G401 (cell line): ENCODE results near the gene ACSL3. TPM values are rescaled to one million over a fixed set of nuclear protein-coding genes. Genes with fewer than 3 reads are reported as not detected.
A peak's percentile ranks its signal among the peaks of the same experiment; 100 is the strongest.
"Not testable (repeated sequence)": the region's sequence is repeated elsewhere in the genome, so short reads cannot be mapped to it uniquely, and the experiment has no call there.

ENCODE experiments used
- DNase-seq: peaks from one replicate; pipeline ENCODE4 v3.0.0-alpha.2; 2015; ENCODE audit warnings: low spot score
- in situ Hi-C: cut with HindIII; loops from 2 replicates; pipeline ENCODE4 v1.10.0; 2016; ENCODE audit warnings: low sequenced_read_pairs, mixed read lengths
- total RNA-seq: library from RNA; depleted of rRNA; stranded (reverse); fragments of >200 nt; shearing (Covaris generic); gene quantifications from 2 replicates; pipeline ENCODE4 v1.2.3, GENCODE V29; 2014

The ACSL3 gene
- total RNA-seq, 1 experiment from 2014 or later = 124 TPM

DNA sequence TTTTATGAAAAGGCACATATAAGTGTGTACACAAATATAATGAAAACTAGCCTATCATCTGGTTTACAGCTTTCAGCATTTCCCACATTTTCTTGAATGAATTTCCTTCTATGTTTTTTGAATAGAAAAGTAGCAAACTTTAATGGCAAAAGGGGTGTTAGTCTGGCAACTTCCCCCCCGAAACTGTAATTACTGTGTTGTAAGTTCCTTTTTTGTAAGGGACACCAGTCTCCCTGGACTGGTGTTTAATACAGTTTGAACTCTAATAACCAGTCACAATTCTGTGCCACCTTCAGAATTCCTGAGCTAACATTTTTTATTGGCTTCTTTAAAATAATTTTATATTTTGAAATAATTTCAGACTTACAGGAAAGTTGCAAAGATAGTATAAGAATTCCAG lies 94.2 kb downstream of the ACSL3 start:
- in situ Hi-C loops = no loop called here
- no peak for DNase-seq

DNA sequence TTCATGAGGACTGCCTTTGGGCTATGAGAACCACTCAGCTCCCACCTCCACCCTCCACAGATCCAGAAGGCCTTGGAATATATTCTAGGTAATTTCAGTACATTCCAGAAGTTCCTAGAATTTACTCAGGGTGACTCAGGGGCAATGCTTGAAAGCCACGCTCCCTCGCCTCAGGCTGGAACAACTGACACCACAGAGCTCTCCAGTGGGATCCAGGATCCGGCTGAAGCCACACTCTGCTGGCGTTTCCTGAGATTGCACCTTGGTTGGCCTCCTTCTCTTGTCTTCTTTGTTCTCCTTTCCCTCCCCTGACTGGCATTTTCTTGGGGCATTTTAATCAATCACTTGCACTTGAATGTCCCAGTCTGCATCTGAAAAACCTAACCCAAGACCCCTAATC lies 98.5 kb downstream of the ACSL3 start:
- DNase-seq = no peak
- in situ Hi-C loops = no loop called here

DNA sequence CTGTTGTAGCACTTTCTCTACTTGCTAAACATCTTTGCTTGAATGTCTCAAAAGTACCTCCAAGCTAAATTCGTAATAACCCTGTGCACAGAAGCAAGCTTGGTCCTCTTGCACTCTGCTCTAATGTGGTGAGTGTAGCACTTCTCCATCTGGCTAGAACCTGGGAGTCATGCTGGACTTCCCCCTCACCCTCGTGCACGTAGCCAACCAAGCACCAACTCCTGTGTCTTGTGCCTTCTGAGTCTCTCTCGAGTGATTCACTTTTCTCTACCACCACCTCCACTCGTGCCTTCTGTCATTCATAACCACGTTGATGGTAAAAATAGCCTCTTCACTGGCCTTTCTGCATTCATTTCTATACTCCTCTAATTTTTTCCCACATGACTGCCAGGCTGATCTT lies 99.3 kb downstream of the ACSL3 start:
- in situ Hi-C loops = no loop called here
- no peak for DNase-seq

DNA sequence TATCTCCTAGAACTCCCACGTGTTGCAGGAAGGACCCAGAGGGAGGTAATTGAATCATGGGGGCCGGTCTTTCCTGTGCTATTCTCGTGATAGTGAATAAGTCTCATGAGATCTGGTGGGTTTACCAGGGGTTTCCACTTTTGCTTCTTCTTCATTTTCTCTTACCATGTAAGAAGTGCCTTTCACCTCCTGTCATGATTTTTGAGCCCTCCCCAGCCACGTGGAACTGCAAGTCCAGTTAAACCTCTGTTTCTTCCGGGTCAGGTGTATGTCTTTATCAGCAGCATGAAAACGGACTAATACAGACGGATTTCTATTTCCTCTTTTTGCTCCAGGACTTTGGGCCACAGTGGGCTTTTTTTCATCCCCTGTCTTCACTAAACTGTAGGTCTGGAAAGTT lies 102.8 kb downstream of the ACSL3 start:
- in situ Hi-C loops = no loop called here

DNA sequence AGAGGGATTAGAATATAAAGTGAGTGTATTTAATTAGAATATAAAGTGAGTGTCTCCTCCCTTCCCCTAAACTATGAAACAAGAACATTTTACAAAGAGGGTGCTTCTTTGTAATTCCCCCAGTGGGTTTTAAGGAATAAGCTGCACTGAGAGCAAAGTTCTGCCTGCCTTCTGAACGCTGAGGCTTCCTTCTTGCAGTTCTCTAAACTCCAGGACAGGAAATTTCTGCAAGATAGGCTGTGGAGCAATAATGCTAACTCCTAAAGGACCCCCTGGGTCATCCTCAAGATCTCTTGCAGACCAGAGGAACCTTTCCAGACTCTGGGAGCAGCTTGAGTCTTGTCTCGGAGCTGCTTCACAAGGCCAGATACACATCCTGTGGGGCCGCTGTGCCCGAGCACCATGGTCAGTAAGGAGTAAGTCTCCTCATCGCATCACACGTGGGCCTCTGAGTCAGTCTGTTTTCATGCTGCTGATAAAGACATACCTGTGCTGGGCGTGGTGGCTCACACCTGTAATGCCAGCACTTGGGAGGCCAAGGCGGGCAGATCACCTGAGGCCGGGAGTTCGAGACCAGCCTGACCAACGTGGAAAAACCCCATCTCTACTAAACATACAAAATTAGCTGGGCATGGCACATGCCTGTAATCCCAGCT lies 103.7 kb downstream of the ACSL3 start:
- in situ Hi-C loops = no loop called here
- DNase-seq = no peak

More for the DNA sequence above, 102.8 kb downstream of the ACSL3 start:
- DNase-seq = no peak

DNA sequence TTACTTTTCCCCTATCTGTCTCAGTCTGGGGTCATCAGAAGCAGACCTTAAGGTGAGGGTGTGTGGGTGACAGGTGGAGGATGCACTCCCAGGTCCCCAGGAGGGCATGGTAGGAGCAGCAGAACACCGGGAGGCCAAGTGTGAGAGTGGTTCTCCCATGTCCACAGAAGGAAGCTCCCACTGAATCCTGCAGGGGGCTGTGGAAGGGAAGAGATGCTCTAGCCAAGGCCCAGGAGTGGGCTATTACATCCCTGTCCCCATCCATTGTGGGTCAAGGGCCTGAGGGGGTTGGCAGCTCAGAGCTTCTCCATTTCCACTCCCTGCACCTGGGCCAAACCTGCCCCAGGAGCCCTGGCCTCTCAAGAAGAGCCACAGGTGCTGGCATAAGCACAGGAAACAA lies 104.7 kb downstream of the ACSL3 start:
- DNase-seq = no peak
- in situ Hi-C loops = no loop called here

DNA sequence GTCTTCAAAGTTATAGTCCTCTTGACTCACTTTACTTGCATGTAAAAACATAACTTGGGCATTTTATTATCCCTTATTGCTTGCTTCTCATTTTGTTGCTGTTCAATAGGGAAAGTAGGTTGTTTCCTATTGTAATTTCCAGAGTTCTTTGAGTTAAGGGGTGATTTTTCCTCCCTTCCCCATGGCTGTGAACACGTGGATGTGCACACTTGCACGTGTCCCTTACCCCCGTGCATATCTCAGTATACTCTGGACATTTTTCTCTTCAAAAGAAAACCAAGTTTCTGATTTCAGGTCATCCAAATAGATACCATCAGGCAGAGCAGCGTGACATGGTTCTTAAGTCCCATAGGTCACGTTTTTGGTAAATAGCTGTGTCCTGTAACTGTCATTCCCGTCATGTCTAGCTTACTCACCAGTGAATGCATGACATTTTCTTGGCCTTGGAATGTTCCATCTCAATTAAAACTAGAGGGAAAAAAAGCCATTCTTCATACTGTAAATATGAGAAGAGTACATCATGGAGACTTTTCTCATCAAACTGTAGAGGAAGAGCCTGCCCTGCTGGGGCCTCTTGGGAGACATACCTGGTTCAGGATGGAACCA lies 107.8 kb downstream of the ACSL3 start:
- in situ Hi-C loops = no loop called here
- DNase-seq = no peak

DNA sequence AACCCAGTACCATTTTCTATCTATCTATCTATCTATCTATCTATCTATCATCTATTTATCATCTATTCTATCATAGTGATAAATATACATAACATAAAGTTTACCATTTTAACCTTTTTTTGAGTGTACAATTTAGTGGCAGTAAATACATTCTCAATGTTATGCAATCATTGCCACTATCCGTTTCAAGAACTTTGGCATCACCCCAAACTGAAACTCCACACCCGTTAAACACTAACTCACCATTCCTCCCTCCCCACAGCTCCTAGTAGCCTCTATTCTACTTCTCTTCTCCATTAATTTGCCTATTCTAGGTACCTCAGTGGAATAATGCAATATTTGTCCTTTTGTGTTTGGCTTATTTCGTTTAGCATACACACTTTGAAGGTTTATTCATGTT lies 108.7 kb downstream of the ACSL3 start:
- DNase-seq = no peak
- in situ Hi-C loops = no loop called here

DNA sequence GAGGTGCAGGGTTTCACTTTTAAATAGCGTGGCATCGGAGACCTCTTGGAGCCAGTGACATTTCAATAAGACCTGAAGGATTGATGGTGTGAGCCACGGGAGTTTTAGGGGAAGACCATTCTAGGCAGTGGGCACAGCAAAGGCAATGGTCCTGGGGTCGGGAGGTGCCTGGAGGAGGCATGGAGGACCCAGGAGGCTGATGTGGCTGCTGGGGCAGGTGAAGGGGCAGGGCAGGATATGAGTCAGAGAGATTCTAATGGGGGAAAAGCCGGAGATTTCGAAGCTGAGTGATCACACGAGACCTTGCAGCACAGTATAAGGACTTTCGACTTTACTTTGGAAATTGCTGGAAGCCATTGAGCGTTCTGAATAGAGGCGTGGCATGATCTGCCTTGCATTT lies 111.6 kb downstream of the ACSL3 start:
- no peak for DNase-seq
- in situ Hi-C loops = no loop called here

DNA sequence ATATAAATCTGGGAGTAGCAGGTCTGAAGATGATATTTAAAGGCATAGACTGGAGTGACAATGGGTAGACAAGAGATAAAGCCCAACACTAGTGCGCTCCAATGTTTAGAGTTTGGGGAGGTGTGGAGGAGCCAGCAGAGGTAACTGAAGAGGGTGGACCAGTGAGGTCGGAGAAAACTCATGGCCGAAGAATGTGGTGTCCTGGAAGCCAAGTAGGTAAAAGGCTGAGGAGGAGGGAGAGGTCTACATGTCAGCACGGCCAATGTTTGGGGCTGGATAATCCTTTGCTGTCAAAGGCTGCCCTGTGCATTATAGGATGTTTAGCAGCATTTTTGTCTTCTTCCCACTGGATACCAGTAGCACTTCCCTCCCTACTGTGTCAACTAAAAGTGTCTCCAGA lies 112.4 kb downstream of the ACSL3 start:
- in situ Hi-C loops = no loop called here
- DNase-seq = no peak

DNA sequence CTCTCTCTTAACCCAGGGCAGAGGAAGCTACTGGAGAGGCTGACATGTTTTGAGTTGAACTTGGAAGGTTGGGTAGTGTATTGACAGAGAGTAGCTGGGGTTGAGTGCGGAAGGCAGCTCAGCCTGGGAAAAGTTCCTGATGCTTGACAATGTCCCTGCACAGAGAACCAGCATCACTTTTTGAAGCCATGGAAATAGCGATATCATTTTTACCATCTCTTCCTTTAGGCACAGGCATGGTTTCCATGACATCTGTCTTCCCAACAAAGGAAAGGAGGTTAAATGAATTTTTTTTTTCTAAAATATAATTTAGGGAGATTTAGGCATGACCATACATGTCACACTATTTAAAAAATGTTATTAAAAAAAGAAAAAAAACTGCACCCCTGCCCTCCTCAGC lies 112.9 kb downstream of the ACSL3 start:
- no peak for DNase-seq
- in situ Hi-C loops = no loop called here

DNA sequence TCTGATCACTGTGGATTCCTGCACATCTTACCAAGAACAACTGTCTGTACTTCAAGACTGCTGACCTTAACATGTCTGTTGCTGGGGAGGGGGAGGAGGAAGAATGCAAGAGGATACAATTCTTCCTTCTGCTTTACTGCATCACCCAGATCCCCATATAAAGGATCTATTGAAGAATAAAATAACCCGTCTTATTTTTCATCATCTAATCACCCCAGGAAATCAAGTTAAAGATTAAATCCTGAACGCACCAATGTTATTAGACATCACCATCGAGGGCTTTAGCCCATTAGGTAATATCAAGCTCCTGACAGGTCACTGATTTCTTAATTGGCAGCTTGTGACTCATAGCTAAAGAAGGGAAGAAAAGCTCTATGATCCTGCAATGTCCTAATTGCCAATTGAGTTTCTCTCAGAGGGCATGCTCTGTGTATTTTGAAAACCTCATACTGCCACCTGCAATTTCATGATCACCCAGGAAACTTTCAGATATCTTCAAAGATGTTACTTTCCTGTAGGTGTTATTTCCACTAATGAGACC lies 115.8 kb downstream of the ACSL3 start:
- DNase-seq = no peak
- in situ Hi-C loops = no loop called here

DNA sequence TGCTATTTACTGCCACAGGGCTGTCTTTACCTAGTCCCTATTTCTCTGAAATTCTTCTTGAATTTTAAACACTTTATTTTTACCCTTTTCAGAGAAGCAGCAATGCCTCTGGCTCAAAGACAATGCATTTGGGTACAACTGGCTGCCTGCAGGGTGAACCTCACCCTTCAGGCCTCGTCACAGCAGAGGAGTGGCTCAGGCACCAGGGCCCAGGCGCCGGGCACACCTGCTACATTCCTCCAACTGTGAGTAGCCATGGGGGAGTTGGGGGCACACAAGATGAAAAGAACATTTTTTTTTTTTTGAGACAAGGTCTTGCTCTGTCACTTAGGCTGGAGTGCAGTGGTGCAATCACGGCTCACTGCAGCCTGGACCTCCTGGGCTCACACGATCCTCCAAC lies 116.3 kb downstream of the ACSL3 start:
- DNase-seq = no peak
- in situ Hi-C loops = no loop called here

DNA sequence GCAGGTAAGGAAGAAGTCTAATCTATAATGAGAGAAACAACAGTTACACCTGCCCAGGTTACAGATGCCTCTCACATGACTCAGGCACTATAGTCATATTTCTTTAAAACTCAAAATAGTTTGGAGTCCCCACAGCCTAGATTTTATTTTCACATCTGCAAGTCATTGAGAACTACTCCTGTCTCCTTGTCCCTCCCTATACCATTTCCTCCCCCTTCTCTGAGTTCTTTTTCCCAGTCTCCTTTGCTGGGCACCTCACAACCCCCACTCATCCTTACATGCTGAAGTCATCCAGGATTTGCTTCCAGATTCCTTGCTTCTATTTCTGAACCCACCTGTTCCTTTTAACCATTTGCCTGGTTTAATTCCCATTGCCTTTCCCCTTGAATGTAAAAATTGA lies 118.0 kb downstream of the ACSL3 start:
- no peak for DNase-seq
- in situ Hi-C loops = no loop called here

DNA sequence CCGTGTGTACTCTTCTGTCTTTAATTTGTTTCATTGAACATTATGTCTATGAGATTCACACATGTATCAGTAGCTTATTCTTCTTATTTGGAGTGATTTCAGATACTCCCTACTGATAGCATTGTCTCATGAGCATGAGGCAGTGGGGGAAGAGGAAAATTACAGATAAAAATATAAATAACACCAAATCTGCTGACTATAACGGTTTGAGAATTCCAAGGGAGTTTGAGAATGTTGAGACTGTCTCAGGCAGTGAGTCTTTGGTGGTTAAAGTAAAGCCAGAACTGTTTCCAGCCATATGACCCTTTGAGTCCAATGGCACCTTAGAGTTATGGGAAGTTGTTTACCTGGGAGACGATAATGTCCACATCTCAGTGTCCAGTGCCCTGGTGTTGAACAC lies 118.6 kb downstream of the ACSL3 start:
- in situ Hi-C loops = no loop called here
- DNase-seq = no peak

DNA sequence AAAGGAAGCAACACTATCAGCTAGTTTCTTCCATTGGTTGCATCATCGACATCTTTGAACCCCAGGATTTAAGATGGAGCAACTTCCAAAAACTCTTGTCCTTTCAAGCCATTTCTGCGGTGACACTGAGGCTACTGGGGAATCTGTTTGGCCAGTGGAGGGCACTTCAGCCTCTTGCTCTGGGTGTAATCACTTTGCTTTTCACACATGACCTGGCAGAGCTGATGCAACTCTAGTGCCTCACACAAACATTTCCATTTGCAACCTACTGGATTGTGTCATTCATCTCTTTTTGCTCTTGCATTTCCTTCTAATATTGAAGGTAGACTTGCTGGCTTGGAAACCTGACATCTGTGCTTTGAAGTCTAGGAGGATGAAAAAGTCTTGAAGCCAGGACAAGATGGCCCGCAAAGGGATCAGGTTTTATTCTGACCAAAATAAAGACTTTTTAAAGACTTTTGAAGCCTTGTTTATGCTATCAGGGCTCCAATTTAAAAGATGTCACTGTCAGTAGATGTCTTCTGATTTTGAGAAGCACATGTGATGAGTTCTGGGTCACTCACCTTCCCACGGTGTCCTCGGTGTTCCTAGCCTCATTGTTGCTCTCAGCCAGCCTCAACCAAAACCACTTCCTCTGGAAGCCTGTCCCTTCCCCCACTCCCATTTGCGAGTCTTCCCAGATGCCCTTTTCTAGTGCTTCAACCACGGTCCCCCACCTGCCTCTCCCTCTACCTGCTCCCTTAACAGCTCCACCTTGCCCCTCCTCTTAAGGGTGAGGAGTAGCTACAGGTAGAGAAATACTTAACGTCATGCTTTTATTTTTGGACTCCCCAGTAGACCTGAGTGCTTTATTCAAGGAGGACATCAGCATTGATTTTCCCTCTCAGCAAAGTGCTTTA lies 121.4 kb downstream of the ACSL3 start:
- in situ Hi-C loops = no loop called here
- DNase-seq = peak; percentile 48

DNA sequence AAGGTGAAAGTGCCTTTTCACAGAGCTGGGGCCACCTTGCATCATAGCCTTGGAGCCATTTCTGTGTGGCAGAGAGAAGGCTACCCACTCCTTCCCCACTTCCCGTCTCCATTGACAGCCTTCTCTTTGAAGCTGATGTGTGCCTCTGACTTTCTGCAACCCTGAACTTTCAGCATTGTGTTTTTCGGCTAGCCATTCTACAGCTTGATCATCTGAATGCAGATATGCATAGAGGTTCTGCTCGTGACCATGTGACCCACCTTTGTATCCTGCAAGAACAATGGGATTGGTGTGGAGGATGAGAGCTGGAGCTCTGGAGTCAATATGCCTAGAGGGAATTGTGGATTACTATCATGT lies 122.1 kb downstream of the ACSL3 start:
- in situ Hi-C loops = no loop called here
- no peak for DNase-seq

DNA sequence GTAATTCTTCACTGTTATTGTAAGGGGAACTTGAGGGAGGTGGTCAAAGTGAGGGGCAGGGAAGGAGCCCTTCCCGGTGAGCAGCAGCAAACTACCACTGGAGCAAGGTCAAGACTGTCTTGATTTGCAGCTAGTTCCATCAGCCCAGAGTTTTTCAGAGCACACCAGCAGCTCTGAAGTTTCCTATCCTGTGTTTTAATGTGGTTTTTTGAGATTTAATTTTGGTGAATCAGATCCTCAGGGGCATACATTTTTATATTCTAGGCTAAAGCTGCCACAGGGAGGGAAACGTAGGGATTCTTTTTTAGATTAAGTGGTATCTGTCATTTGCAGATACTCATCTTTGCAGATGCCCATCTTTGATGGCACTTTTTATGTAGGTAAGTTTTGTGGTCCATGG lies 124.1 kb downstream of the ACSL3 start:
- in situ Hi-C loops = no loop called here
- no peak for DNase-seq

DNA sequence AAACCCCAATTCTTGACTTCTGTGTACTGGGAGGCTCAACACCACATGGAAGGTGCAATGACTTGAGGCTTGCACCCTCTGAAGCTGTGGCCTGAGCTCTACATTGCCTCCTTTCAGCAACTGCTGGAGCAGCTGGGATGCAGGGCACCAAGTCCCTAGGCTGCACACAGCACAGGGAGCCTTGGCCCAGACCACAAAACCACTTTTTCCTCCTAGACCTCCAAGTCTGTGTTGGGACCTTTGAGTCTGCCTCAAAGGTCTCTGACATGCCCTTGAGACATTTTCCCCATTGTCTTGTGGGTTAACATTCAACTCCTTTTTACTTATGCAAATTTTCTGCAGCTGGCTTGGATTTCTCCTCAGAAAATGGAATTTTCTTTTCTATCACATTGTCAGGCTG lies 128.6 kb downstream of the ACSL3 start:
- DNase-seq = no peak
- in situ Hi-C loops = no loop called here

DNA sequence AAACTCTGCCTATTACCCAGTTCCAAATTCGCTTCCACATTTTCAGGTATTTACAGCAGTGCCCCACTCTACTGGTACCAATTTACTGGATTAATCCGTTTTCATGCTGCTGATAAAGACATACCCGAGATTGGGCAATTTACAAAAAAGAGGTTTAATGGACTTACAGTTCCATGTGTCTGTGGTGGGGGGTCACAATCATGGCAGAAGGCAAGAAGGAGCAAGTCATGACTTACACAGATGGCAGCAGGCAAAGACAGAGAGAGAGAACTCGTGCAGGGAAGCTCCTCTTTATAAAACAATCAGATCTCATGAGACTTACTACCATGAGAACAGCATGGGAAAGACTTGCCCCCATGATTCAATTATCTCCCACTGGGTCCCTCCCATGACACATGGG lies 129.4 kb downstream of the ACSL3 start:
- in situ Hi-C loops, DNase-seq: not testable (repeated sequence)
